Central memory CD4-positive, alpha-beta T cell (primary cell): ENCODE results near the gene SLC38A7.
"Not testable (repeated sequence)": the region's sequence is repeated elsewhere in the genome, so short reads cannot be mapped to it uniquely, and the experiment has no call there.

ENCODE experiments used
- DNase-seq: peaks from one replicate; pipeline ENCODE4 v3.0.0; 2022

The SLC38A7 gene

DNA sequence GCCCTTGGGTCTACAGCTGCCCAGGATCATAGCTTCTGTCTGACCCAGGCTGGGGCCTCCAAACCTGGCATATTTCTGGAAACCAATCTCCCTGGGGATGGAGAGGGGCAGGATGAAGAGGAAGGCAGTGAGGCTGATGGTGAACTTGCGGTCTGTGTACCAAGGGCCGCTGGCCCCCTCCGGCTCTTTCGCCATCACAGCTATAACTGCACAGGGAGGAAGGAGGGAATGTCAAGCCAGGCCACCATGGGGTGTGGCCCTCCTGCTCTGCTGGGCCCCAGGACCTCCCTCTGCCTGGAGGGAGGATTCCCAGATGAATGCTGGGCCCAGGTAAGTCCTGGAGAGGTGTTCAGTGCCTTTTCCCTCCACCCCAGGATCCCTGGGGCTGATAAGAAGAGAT lies 6.3 kb downstream of the SLC38A7 start:
- DNase-seq = no peak

GRCh38 chr16:58670946-58671583 lies 13.5 kb downstream of the SLC38A7 start:
- DNase-seq = no peak

DNA sequence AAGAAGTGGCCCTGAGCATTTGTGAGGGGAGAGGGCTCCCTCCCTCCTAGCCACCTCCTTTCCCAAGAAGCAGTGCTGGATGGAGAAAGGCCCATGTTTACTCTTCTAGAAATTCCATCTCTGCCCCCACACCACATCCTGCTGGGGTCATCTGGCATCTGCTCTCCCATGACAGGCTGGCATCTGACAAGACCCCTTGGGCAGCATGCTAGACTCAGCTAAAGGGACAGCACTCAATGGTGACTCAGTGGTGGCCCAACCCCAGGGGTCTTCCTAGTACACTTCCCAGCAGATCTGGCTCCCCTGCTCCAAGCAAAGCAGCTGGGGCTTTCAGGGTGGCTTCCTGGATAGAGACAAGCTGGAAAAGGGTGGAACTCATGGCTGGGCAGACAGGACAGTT lies 14.4 kb downstream of the SLC38A7 start:
- no peak for DNase-seq

DNA sequence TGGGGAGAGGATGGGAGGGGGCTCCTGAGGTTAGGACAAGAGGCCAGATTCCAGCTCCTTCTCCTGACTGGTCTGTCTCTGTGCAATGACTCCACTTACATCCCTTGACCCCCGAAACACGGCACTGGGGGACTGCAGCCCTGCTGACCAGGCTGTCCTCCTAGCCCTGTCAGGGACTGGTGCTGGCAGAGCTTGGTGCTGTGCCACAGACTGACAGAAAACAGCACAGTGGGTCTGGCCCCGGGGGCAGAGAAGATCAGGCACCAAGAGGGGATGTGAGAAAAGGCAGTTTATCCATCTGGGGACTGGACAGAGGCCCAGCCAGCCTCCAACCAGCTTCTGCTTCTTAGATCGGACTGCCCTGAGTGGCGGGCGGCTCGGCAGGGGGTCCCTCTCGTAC lies 19.4 kb downstream of the SLC38A7 start:
- DNase-seq = no peak

GRCh38 chr16:58661199-58661830 lies 23.3 kb downstream of the SLC38A7 start:
- no peak for DNase-seq

- not testable (repeated sequence) for DNase-seq
These were observed 24.7 kb downstream of the SLC38A7 start for GRCh38 chr16:58659911-58660310.

DNA sequence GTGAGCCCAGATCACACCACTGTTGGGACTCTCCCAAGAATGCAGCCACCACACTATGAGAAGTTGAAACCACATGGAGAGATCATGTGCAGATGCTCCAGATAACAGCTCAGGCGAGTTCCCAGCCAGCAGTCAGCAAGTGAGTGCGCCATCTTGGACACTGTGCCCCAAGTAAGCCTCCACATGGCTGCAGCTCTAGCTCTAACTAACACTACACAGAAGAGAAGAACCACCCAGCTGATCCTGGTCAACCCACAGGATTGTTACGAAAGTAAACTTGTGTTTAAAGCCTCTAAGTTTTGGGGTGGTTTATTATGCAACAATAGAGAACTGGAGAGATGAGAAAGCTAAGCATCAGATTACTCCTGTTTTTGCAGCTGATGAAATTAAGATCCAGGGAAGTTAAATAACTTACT lies 25.8 kb downstream of the SLC38A7 start:
- DNase-seq = no peak

DNA sequence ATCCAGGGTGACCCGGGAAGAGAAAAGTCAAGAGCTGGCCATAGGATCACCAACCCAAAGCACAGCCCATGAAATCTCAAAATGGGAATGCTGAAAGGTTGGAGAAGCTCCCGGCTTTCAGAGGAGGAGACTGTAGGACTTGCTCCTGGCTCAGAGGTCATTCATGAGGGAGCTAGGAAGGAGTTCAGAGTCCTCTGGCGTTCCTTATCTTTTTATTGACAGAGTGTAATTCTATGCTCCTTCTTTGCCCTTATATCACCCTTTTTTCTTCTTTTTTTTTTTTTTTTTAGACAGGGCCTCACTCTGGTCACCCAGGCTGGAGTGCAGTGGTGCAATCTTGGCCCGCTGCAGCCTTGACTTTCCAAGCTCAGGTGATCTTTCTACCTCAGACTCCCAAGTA lies 27.7 kb downstream of the SLC38A7 start:
- DNase-seq = no peak

- no peak for DNase-seq
These were observed 29.4 kb downstream of the SLC38A7 start for GRCh38 chr16:58655215-58655596.

GRCh38 chr16:58654560-58655214 lies 29.9 kb downstream of the SLC38A7 start:
- DNase-seq = no peak

DNA sequence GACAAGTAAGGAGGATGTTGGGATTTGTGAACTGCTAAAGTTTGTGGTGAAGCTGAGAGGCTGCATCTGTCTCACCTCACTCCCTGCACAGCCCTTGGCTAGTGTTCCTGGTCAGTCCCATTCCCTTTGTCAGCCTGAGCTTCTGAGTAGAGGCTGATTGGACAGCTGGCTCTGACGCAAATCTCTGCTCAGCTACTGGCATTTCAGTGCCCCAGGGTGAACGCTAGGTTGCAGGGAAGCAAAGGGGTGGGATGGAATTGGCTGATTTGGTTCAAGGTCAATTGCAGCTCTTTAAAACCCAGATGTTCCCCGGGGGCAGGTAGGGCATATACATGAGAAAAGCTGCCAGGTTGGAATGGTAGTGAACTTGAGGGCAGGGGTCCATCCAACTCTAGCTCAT lies 31.8 kb downstream of the SLC38A7 start:
- DNase-seq = no peak

DNA sequence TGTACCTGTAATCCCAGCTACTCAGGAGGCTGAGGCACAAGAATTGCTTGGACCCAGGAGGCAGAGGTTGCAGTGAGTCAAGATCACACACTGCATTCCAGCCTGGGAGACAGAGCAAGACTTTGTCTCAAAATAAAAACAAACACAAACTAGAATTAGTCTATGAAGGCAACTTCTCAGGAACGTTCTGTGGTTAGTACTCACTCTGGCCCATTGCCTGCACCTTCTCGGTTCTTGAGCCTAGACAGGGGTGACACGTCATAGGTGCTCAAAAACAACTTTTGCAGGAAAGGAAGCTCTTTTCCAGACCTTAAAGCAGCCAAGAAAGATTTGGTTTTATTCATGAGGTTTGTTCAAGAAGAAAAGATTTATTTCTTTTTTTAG lies 32.6 kb downstream of the SLC38A7 start:
- DNase-seq = no peak

DNA sequence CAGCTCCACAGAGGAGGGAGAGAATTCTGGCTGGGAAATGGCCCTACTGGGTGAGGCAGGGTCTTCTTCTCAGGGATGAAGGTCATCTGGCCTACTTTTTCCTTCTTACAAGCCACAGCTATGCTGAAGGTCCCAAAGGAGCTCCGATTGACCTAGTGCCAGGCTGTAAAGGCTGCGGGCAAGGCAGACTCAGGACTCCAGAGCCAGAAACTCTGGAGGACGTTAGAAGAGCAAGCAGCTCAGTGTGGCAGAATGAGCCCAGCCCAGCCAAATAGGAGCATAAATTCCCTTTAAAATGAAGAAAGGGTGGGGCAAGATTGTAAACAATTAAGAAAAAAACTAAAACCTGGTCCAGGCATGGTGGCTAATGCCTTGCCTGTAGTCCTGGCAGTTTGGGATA lies 34.9 kb downstream of the SLC38A7 start:
- DNase-seq = no peak

GRCh38 chr16:58647107-58647506 lies 37.5 kb downstream of the SLC38A7 start:
- DNase-seq = no peak

DNA sequence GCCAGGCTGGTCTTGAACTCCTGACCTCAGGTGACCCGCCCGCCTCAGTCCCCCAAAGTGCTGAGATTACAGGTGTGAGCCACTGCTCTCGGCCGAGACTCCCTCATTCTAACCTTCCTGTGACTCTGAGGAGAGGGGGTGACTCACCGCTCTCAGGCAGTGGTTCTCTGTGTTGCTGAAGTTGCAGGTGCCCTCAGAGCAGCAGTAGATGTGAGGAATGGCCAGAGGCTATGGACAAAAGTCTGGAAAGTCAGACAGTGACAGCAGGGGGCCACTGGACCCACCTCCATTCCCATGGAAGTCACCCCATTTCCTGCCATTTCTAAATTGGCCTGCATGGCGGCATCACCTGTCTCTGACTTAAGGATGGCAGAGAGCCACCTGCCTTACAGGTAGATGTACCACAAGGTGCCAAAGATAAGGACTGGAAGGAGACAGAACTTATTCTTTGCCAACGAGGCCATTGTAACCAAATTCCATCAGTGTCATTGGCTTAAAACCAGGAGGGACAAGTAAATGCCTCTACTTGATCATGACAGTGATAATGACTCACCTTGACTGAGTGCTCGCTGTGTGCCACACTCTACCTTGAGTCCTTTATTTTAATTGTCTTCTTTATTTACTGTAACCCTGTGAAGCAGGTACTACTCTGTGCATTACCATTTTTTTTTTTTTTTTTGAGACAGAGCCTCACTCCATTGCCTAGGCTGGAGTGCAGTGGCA lies 39.6 kb downstream of the SLC38A7 start:
- no peak for DNase-seq

DNA sequence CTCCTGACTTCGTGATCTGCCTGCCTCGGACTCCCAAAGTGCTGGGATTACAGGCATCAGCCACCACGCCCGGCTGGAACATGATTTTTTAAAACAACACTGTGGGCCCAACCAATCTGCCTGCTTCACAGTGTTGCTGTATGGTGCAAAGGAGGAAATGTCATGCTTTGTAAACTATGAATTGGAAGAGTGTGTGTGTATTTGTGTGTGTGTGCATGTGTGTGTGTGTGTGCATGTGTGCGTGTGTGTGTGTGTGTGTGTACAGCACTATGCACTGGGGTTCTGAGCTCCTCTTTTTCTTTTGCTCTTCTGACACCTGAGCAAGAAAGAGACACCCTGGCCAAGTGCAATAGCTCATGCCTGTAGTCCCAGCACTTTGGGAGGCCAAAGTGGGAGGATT lies 40.5 kb downstream of the SLC38A7 start:
- no peak for DNase-seq

GRCh38 chr16:58640949-58641348 lies 43.6 kb downstream of the SLC38A7 start:
- no peak for DNase-seq

GRCh38 chr16:58639836-58640235 lies 44.7 kb downstream of the SLC38A7 start:
- no peak for DNase-seq

GRCh38 chr16:58639230-58639629 lies 45.3 kb downstream of the SLC38A7 start:
- no peak for DNase-seq

DNA sequence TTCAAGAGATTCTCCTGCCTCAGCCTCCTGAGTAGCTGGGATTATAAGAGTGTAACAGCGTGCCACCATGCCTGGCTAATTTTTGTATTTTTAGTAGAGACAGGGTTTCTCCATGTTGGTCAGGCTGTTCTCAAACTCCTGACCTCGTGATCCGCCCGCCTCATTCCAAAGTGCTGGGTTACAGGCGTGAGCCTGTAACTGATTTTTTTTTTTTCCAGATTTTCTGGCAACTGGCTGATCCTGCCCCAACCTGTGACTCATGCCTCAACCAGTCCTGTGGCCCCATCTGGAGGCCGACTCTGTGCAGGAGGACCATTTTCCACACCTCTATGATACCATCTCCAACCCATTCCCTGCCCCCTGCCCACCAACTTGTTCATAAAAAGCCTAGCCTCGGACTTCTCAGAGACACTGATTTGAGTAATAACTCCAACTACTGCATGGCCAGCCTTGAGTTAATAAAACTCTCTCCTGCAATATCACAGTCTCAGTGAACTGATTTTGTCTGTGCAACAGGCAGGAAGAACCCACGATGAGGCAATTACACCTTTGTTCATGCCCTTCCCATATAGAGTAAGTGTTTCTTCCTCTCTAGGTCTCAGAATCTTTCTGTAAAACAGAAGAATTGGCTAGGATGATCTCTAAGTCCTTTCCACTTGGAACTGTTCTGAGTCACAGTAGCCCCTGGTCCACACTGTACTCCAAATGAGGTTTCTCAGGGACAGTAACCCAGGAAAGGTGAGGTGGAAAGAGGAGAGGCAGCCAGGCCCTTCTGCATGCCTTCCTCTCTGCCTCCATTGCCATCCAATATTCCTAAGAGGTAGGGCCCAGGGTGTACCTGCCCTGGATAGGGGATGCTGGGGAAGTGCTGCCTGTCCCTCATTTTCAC lies 46.2 kb downstream of the SLC38A7 start:
- DNase-seq = no peak

- not testable (repeated sequence) for DNase-seq
These were observed 47.5 kb downstream of the SLC38A7 start for GRCh38 chr16:58637021-58637420.

- DNase-seq = no peak
These were observed 48.1 kb downstream of the SLC38A7 start for GRCh38 chr16:58636466-58636865.

DNA sequence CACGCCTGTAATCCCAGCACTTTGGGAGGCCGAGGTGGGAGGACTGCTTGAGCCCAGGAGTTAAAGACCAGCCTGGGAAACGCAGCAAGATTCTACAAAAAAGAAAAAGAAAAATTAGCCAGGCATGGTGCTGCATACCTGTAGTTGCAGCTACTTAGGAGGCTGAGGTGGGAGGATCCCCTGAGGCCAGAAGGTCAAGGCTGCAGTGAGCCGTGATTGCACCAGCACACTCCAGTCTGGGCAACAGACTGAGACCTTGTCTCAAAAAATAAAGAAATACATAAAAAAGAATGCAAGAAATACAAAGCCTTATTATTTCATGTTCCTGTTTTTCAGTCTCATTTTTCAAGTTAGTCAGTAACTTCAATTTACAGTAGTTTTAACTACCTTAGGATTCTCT lies 49.1 kb downstream of the SLC38A7 start:
- DNase-seq = no peak
